ENCODE results near the gene NPHP3.

- TF ChIP-seq CTCF (IDR thresholded peaks at IDR 0.05) (no peak), EP300 (IDR thresholded peaks at IDR 0.05) (no peak), POLR2A (IDR thresholded peaks at IDR 0.05; ENCODE audit: low read depth) (peak; percentile 61), POLR2AphosphoS5 (IDR thresholded peaks at IDR 0.05) (peak; percentile 94)
Observed at GRCh38 chr3:132722165-132723023, at the start of gene NPHP3.

Data from esophagus muscularis mucosa (tissue), 4 donors.